ENCODE data around the gene MAP2K7. TPM values are rescaled to one million over a fixed set of nuclear protein-coding genes. Genes with fewer than 3 reads are reported as not detected.
"Not testable (repeated sequence)": the region's sequence is repeated elsewhere in the genome, so short reads cannot be mapped to it uniquely, and the experiment has no call there.

Gene MAP2K7
- total and polyA plus RNA-seq, 2 donors: 9.8 to 31.0 TPM

- peaks cover 3% of the 10 kb centered on the region for H3K4me1 ChIP-seq (ENCODE audit: insufficient read depth)
- DNase-seq (ENCODE audit: extremely low spot score): no peak
- peak overlapping the region; percentile 94 for H3K27ac ChIP-seq (ENCODE audit: low read depth)
- WGBS: 4% methylated on average over 33 of the region's 33 CpGs
- H3K36me3 ChIP-seq (ENCODE audit: insufficient read depth): no peaks in the 10 kb centered on the region
- H3K4me3 ChIP-seq (ENCODE audit: low read depth, low read length): peak overlapping the region; percentile 66
Measured at GRCh38 chr19:7942981-7943443, 39.3 kb downstream of the MAP2K7 start.

GRCh38 chr19:7943444-7944176, 39.9 kb downstream of the MAP2K7 start, which contains the start of gene TIMM44:
TSS of gene TIMM44 (minus strand) at chr19:7943666. CDS start at chr19:7943651, 15 bp downstream.
- peak; percentile 99 for DNase-seq (ENCODE audit: extremely low spot score)
- no peaks in the 10 kb centered on the region for H3K36me3 ChIP-seq (ENCODE audit: insufficient read depth)
- WGBS: under 1% methylated on average over 56 of the region's 56 CpGs
- peak within 1 kb of the TSS; percentile 66 for H3K4me3 ChIP-seq (ENCODE audit: low read depth, low read length)
- H3K27ac ChIP-seq (ENCODE audit: low read depth): peak within 1 kb of the TSS; percentile 94
- H3K4me1 ChIP-seq (ENCODE audit: insufficient read depth): peaks cover 3% of the 10 kb centered on the region

GRCh38 chr19:7944177-7944761, 40.6 kb downstream of the MAP2K7 start:
- Histone ChIP-seq H3K27ac (ENCODE audit: low read depth) (peak overlapping the region; percentile 63), H3K4me1 (ENCODE audit: insufficient read depth) (peaks cover 3% of the 10 kb centered on the region), H3K36me3 (ENCODE audit: insufficient read depth) (no peaks in the 10 kb centered on the region), H3K4me3 (ENCODE audit: low read depth, low read length) (peak overlapping the region; percentile 14)
- WGBS: 28% methylated on average over 18 of the region's 18 CpGs
- peak; percentile 82 for DNase-seq (ENCODE audit: extremely low spot score)

GRCh38 chr19:7947939-7948338, 44.3 kb downstream of the MAP2K7 start:
- Histone ChIP-seq H3K4me3 (ENCODE audit: low read depth, low read length) (no peak overlapping the region), H3K36me3 (ENCODE audit: insufficient read depth) (no peaks in the 10 kb centered on the region), H3K4me1 (ENCODE audit: insufficient read depth) (no peaks in the 10 kb centered on the region), H3K27ac (ENCODE audit: low read depth) (no peak overlapping the region)
- WGBS: 95% methylated on average over 4 of the region's 4 CpGs
- no peak for DNase-seq (ENCODE audit: extremely low spot score)

GRCh38 chr19:7953060-7953459, 49.4 kb downstream of the MAP2K7 start:
- 17% methylated on average over 3 of the region's 3 CpGs for WGBS
- no peak for DNase-seq (ENCODE audit: extremely low spot score)
- no peaks in the 10 kb centered on the region for H3K36me3 ChIP-seq (ENCODE audit: insufficient read depth)

GRCh38 chr19:7953576-7953975, 49.9 kb downstream of the MAP2K7 start:
- no peaks in the 10 kb centered on the region for H3K36me3 ChIP-seq (ENCODE audit: insufficient read depth)
- no peak overlapping the region for H3K4me3 ChIP-seq (ENCODE audit: low read depth, low read length)
- H3K4me1 ChIP-seq (ENCODE audit: insufficient read depth): no peaks in the 10 kb centered on the region
- DNase-seq (ENCODE audit: extremely low spot score): no peak
- WGBS: 71% methylated on average over 7 of the region's 7 CpGs
- no peak overlapping the region for H3K27ac ChIP-seq (ENCODE audit: low read depth)

More at GRCh38 chr19:7953060-7953459, 49.4 kb downstream of the MAP2K7 start:
- Histone ChIP-seq H3K4me3 (ENCODE audit: low read depth, low read length) (no peak overlapping the region), H3K4me1 (ENCODE audit: insufficient read depth) (no peaks in the 10 kb centered on the region), H3K27ac (ENCODE audit: low read depth) (no peak overlapping the region)

GRCh38 chr19:7955696-7956095, 52.0 kb downstream of the MAP2K7 start:
- no peak for DNase-seq (ENCODE audit: extremely low spot score)
- no peak overlapping the region for H3K4me3 ChIP-seq (ENCODE audit: low read depth, low read length)
- H3K27ac ChIP-seq (ENCODE audit: low read depth): no peak overlapping the region
- no peaks in the 10 kb centered on the region for H3K4me1 ChIP-seq (ENCODE audit: insufficient read depth)
- no peaks in the 10 kb centered on the region for H3K36me3 ChIP-seq (ENCODE audit: insufficient read depth)
- 86% methylated on average over 11 of the region's 11 CpGs for WGBS

GRCh38 chr19:7959211-7959610, 55.5 kb downstream of the MAP2K7 start:
- H3K36me3 ChIP-seq (ENCODE audit: insufficient read depth): no peaks in the 10 kb centered on the region
- H3K4me1 ChIP-seq (ENCODE audit: insufficient read depth): no peaks in the 10 kb centered on the region
- no peak overlapping the region for H3K4me3 ChIP-seq (ENCODE audit: low read depth, low read length)
- no peak for DNase-seq (ENCODE audit: extremely low spot score)
- no peak overlapping the region for H3K27ac ChIP-seq (ENCODE audit: low read depth)
- 65% methylated on average over 6 of the region's 6 CpGs for WGBS

GRCh38 chr19:7961082-7961481, 57.4 kb downstream of the MAP2K7 start:
- WGBS: 95% methylated on average over 4 of the region's 4 CpGs
- not testable (repeated sequence) for H3K4me3 ChIP-seq (ENCODE audit: low read depth, low read length); H3K36me3 ChIP-seq (ENCODE audit: insufficient read depth); H3K27ac ChIP-seq (ENCODE audit: low read depth); DNase-seq (ENCODE audit: extremely low spot score); H3K4me1 ChIP-seq (ENCODE audit: insufficient read depth)

GRCh38 chr19:7961920-7962626, 58.4 kb downstream of the MAP2K7 start:
- no peak overlapping the region for H3K27ac ChIP-seq (ENCODE audit: low read depth)
- whole genome bisulfite sequencing: 88% methylated on average over 13 of the region's 13 CpGs
- no peak for DNase-seq (ENCODE audit: extremely low spot score)
- no peak overlapping the region for H3K4me3 ChIP-seq (ENCODE audit: low read depth, low read length)
- no peaks in the 10 kb centered on the region for H3K4me1 ChIP-seq (ENCODE audit: insufficient read depth)
- peaks cover 1% of the 10 kb centered on the region for H3K36me3 ChIP-seq (ENCODE audit: insufficient read depth)

GRCh38 chr19:7962644-7963268, 59.1 kb downstream of the MAP2K7 start:
- no peak for DNase-seq (ENCODE audit: extremely low spot score)
- WGBS: 88% methylated on average over 22 of the region's 22 CpGs
- Histone ChIP-seq H3K36me3 (ENCODE audit: insufficient read depth) (peaks cover 3% of the 10 kb centered on the region), H3K27ac (ENCODE audit: low read depth) (no peak overlapping the region), H3K4me1 (ENCODE audit: insufficient read depth) (no peaks in the 10 kb centered on the region), H3K4me3 (ENCODE audit: low read depth, low read length) (no peak overlapping the region)

GRCh38 chr19:7963566-7963965, 59.9 kb downstream of the MAP2K7 start:
- 94% methylated on average over 25 of the region's 25 CpGs for WGBS
- H3K36me3 ChIP-seq (ENCODE audit: insufficient read depth): peaks cover 3% of the 10 kb centered on the region
- H3K4me1 ChIP-seq (ENCODE audit: insufficient read depth): no peaks in the 10 kb centered on the region
- DNase-seq (ENCODE audit: extremely low spot score): no peak
- H3K4me3 ChIP-seq (ENCODE audit: low read depth, low read length): no peak overlapping the region
- H3K27ac ChIP-seq (ENCODE audit: low read depth): no peak overlapping the region

Measured in urinary bladder (tissue), 4 donors.